HPDE6-E6E7 (cell line): ENCODE data around the gene NCBP1.

ENCODE experiments used
- DNase-seq: peaks from one replicate; pipeline ENCODE4 v3.0.0; 2011; ENCODE audit warnings: missing footprints; ENCODE audit errors: extremely low spot score

The NCBP1 gene

GRCh38 chr9:97623946-97624345, 9.7 kb upstream of the NCBP1 start:
- no peak for DNase-seq

GRCh38 chr9:97625620-97626019, 8.0 kb upstream of the NCBP1 start:
- DNase-seq, result no peak

GRCh38 chr9:97627624-97628023, 6.0 kb upstream of the NCBP1 start:
- DNase-seq, result no peak

- no peak for DNase-seq
Observed at GRCh38 chr9:97628668-97629067, 5.0 kb upstream of the NCBP1 start.

- no peak for DNase-seq
Observed at GRCh38 chr9:97629156-97629555, 4.5 kb upstream of the NCBP1 start.

- DNase-seq, result no peak
Observed at GRCh38 chr9:97630591-97630990, 3.0 kb upstream of the NCBP1 start.

- no peak for DNase-seq
Observed at GRCh38 chr9:97632248-97632984, 1.2 kb upstream of the NCBP1 start.

- DNase-seq, result peak; percentile 11
Observed at GRCh38 chr9:97633859-97634490, 354 bp downstream of the NCBP1 start.

GRCh38 chr9:97635026-97635425, 1.4 kb downstream of the NCBP1 start:
- DNase-seq, result no peak

GRCh38 chr9:97636903-97637302, 3.3 kb downstream of the NCBP1 start:
- DNase-seq, result no peak

- DNase-seq, result no peak
Observed at GRCh38 chr9:97638666-97639065, 5.0 kb downstream of the NCBP1 start.

- no peak for DNase-seq
Observed at GRCh38 chr9:97640325-97640724, 6.7 kb downstream of the NCBP1 start.

GRCh38 chr9:97645720-97646119, 12.1 kb downstream of the NCBP1 start:
- no peak for DNase-seq

- no peak for DNase-seq
Observed at GRCh38 chr9:97647996-97648395, 14.4 kb downstream of the NCBP1 start.

GRCh38 chr9:97651646-97652045, 18.0 kb downstream of the NCBP1 start:
- no peak for DNase-seq

GRCh38 chr9:97658707-97659106, 25.1 kb downstream of the NCBP1 start:
- DNase-seq, result no peak

- no peak for DNase-seq
Observed at GRCh38 chr9:97659771-97660170, 26.1 kb downstream of the NCBP1 start.

GRCh38 chr9:97660340-97660739, 26.7 kb downstream of the NCBP1 start:
- DNase-seq, result no peak

GRCh38 chr9:97660847-97661246, 27.2 kb downstream of the NCBP1 start:
- DNase-seq, result no peak

- DNase-seq, result no peak
Observed at GRCh38 chr9:97665742-97666141, 32.1 kb downstream of the NCBP1 start.

- DNase-seq, result no peak
Observed at GRCh38 chr9:97666907-97667686, 33.5 kb downstream of the NCBP1 start.

- DNase-seq, result no peak
Observed at GRCh38 chr9:97668485-97668884, 34.9 kb downstream of the NCBP1 start.

- no peak for DNase-seq
Observed at GRCh38 chr9:97670586-97670985, 37.0 kb downstream of the NCBP1 start.
